Astrocyte (in vitro differentiated cells and primary cell): Measurements from ENCODE around the gene TRIP10.

ENCODE experiments used
- EZH2 ChIP-seq: IDR thresholded peaks from 2 replicates; pipeline ENCODE4 v1.6.1; 2012; ENCODE audit warnings: mild to moderate bottlenecking, low read length, inconsistent platforms; ENCODE audit not compliant: insufficient read depth
- TF ChIP-seq, protein P1 (sequence below): IDR thresholded peaks from 2 replicates; pipeline ENCODE4 v1.5.1; 2011; ENCODE audit warnings: low read depth, mild to moderate bottlenecking, inconsistent platforms, low read length, moderate library complexity; ENCODE audit not compliant: insufficient read depth

DNA sequence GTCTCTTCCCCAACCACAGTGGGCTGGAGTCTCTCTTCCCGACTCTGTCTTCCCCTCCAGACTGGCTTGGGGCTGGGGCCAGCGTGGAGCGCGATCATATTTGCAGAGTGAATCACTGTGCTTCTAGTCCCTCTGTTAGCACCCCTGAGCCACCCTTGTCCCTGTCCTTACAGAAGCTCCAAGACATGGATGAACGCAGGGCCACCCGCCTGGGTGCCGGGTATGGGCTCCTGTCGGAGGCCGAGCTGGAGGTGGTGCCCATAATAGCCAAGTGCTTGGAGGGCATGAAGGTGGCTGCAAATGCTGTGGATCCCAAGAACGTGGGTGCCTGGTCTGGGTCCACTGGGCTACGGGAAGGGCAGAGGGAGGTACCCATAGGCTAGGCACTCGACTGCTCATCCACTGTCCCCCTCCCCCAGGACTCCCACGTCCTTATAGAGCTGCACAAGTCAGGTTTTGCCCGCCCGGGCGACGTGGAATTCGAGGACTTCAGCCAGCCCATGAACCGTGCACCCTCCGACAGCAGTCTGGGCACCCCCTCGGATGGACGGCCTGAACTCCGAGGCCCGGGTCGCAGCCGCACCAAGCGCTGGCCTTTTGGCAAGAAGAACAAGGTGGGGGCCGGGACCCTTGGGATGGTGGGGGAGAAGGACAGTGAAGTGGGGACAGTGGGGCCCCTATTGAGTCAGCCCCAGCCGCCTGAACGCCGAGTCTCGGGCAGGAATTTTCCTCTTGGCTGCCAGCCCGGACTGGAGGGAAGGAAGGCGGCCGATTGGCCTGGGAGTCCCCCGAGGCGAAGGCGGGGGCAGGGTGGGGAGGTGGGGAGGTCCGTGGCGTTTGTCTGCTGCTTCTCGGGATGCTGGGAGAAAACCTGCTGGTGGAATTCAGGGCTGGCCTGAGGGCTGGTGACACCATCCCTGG lies 5.2 kb downstream of the TRIP10 start:
- TF ChIP-seq, protein P1, sequence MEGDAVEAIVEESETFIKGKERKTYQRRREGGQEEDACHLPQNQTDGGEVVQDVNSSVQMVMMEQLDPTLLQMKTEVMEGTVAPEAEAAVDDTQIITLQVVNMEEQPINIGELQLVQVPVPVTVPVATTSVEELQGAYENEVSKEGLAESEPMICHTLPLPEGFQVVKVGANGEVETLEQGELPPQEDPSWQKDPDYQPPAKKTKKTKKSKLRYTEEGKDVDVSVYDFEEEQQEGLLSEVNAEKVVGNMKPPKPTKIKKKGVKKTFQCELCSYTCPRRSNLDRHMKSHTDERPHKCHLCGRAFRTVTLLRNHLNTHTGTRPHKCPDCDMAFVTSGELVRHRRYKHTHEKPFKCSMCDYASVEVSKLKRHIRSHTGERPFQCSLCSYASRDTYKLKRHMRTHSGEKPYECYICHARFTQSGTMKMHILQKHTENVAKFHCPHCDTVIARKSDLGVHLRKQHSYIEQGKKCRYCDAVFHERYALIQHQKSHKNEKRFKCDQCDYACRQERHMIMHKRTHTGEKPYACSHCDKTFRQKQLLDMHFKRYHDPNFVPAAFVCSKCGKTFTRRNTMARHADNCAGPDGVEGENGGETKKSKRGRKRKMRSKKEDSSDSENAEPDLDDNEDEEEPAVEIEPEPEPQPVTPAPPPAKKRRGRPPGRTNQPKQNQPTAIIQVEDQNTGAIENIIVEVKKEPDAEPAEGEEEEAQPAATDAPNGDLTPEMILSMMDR = no peak
- TF ChIP-seq EZH2 = no peak
